Endometrial microvascular endothelial cells (primary cell): ENCODE results near the gene SULF2. TPM values are rescaled to one million over a fixed set of nuclear protein-coding genes. Genes with fewer than 3 reads are reported as not detected.

Experiments used
- in situ Hi-C: cut with HindIII; loops from 2 replicates; pipeline ENCODE4 v1.10.0; 2017; ENCODE audit warnings: low sequenced_read_pairs, low pct_unique_long_range_greater_than_20kb; ENCODE audit errors: inconsistent ontology term
- total RNA-seq: library from RNA; depleted of rRNA; stranded (reverse); fragments of >200 nt; gene quantifications from one replicate; pipeline ENCODE4 v1.2.3, GENCODE V29; 2015; ENCODE audit errors: inconsistent ontology term

Gene SULF2
- total RNA-seq, 1 donor from 2014 or later, result 59.9 TPM

GRCh38 chr20:47682028-47682783 lies 103.1 kb downstream of the SULF2 start:
- in situ Hi-C loops, result loop anchor here (25.0 kb wide), 1 partner anchor 105 kb away; the partner anchor contains the start of gene SULF2

DNA sequence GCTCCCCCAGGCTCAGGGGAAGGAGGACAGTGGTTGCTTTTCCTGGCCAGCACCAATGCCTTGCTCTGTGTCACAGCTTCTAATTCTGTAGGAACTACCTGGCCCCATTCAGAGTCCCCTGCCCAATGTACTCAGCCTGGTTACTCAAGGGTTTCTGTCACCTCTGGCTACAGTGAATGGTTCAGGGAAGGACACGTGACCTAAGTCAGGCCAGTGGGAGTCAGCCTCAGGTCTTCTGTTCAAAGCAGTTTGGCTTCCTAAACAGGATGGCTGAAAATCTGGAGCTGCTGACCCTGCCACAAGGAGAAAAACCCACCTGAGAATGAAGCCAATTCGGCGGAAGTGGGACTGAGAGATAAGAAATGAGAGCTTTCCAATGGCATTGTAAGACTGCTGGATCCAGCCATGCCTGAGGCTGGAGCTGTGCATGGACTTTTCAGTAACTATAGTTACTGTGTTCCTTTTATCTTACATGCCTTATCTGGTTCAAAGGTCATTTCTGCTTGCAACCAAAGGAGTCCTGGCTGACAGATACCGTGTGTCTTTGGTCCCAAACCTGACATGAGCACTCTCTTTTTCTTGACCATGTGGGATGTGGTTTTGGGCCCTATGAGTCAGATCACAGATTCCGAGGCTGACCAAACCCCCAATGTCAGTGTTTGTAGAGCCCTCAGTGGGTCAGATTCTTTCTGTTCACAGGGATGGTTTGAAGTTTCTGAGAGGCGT lies 104.3 kb downstream of the SULF2 start:
- in situ Hi-C loops, result loop anchor here (25.0 kb wide), 1 partner anchor 106 kb away; the partner anchor contains the start of gene SULF2

GRCh38 chr20:47679462-47679861 lies 105.8 kb downstream of the SULF2 start:
- in situ Hi-C loops, result loop anchor here (25.0 kb wide), 1 partner anchor 108 kb away; the partner anchor contains the start of gene SULF2

GRCh38 chr20:47678536-47678935 lies 106.7 kb downstream of the SULF2 start:
- in situ Hi-C loops, result loop anchor here (25.0 kb wide), 1 partner anchor 109 kb away; the partner anchor contains the start of gene SULF2

- in situ Hi-C loops, result loop anchor here (25.0 kb wide), 1 partner anchor 109 kb away; the partner anchor contains the start of gene SULF2
Observed at GRCh38 chr20:47677635-47678453, 107.4 kb downstream of the SULF2 start.

DNA sequence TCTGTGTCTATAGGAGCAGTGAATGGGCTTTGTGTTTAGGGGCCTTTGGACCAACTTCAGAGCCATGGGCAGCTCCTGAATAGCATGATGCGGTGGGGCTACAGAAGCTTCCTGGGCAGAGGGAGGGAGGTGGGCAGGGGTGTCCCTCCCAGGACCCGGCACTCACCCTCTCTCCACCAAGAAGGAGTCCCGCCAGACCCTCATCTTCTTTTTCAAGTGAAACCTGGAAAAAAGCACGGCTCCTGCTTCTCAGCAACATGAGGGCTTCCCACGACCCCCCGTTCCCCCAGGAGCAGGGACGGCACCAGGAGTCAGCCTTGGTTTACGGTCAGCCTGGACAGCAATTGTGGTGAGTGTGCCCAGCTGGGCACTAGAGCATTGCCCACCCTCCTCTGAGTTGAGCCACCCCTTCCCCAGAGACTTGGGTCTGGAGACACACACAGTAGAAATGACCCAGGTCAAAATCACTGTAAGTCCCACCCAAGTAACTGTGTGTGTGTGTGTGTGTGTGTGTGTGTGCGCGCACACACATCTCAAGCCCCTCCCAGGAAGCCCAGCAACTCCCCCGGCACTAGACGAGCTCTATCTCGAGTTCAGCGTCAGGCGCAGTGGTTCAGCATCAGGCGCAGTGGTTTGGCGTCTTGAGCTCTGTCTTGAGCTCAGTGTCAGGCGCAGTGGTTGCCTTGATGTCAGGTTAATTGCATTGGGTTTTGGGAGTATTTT lies 108.2 kb downstream of the SULF2 start:
- in situ Hi-C loops, result loop anchor here (25.0 kb wide), 1 partner anchor 110 kb away; the partner anchor contains the start of gene SULF2

DNA sequence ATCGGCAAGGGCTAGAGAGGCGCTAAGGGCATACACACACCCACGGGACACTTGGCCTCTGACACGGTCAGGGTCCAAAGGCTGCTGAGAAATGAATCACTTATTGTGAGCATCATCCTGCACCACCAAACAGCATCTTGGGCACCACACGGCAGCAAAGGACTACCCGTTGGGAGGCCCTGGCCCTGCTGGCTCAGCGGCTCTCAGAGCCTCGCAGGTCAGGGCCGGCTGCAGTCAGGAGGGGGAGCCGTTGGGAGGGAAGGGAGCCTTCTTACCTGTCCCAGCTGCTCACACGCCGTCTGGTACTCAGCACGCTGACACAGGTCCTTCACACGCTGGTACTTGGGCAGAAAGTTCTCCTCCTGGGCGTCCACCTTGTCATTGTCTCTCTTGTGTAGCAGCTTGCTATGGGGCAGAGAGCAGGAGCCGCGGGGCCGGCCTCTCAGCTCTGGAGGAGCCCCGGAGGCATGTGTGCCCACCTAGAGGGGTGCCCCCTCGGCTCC lies 109.0 kb downstream of the SULF2 start:
- in situ Hi-C loops, result loop anchor here (25.0 kb wide), 1 partner anchor 111 kb away; the partner anchor contains the start of gene SULF2

DNA sequence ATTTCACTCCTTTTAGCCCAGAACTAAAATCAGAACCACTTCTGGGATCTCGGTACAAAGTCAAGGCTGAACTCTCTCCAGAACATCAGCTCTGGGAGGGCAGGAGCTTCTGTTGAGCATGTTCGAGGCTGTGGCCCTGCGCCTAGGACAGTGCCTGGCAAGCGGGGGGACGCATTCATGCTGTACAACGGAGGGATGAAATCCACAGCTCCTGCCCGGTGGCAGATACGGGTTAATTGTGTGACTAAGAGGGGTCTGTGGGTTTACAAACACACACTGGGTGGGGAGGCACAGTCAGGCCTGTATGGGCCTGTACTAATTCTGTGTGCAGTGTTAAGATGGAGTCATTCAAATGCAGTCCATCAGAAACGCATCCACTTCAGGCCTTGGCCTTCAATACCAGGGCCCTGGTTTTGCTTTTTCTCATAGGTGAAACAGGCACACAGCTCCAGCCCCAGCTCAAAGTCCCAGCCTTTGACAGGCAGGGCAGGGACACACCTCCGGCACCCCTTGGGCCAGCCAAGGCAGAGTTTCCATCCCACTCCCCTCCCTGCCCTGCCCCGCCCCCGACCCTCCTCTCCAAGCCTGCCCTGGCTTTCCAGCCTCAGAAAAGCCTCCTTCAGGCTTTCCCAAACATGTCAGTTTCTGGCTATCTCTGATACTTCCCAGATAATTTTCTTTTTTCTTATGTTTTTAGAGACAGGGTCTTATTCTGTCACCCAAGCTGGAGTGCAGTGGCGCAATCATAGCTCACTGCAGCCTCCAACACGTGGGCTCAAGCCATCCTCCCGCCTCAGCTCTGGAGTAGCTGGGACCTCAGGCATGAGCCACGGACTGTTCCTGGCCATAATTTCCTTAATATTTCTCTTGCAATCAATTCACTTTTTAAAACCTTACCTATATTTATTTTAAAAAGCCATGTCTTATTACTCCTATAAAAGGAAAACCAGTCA lies 109.8 kb downstream of the SULF2 start:
- in situ Hi-C loops, result loop anchor here (25.0 kb wide), 1 partner anchor 112 kb away; the partner anchor contains the start of gene SULF2

DNA sequence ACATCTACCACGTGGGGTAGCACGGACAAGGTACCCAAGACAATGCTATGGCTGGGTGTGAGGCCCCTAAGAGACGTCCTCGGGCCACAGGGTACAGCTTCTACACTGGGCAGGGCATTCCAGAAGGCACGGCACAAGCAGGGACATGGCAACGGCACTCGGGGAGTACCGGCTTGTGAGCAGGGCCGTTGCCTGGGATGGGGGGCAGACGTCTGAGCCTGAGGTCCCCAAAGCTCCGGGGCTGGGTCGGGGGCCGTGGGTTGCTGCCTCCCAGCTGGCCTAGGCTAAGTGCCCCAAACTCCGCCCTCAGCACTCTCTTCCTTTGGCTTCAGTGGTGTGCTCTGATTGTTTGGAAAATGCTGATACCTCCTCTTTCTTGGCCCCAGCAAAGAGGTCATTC lies 110.6 kb downstream of the SULF2 start:
- in situ Hi-C loops, result loop anchor here (25.0 kb wide), 1 partner anchor 113 kb away; the partner anchor contains the start of gene SULF2

GRCh38 chr20:47674145-47674544 lies 111.1 kb downstream of the SULF2 start:
- in situ Hi-C loops, result no loop called here

DNA sequence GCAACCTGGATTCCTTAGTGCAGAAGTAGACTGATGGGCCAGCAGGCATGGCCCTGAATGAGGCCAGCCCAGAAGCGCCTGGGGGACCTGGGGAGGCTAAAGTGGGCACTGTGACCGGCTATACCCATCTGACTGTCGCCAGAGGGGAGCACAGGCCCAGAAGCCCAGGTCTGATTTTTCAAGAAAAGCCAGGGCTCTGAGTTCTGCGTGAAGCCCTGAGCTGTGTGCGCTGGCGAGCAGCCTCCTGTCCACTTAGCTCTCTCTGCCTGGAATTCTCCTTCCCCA lies 111.7 kb downstream of the SULF2 start:
- in situ Hi-C loops, result no loop called here

GRCh38 chr20:47672886-47673670 lies 112.2 kb downstream of the SULF2 start:
- in situ Hi-C loops, result no loop called here

DNA sequence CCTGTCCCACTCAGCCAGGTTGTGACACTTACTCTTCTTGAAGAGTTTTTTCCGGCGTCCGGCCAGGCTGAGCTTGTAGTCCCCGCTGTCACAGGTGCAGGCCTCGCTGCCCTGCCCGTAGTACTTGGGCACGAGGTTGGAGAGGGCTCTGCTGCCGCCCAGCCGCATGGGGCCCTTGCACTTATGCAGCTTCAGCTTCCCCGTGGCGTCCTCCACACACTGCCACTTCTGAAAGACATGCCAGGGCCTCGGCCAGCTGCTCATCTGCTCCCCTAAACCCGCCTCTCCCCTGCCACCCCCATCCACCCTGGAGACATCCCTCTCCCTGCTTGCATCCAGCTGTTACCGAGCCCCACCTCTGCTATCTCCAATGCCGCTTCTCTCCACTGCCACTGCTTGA lies 113.1 kb downstream of the SULF2 start:
- in situ Hi-C loops, result no loop called here

GRCh38 chr20:47670913-47671312 lies 114.4 kb downstream of the SULF2 start:
- in situ Hi-C loops, result no loop called here

- in situ Hi-C loops, result no loop called here
Observed at GRCh38 chr20:47669927-47670890, 115.1 kb downstream of the SULF2 start.
